Measurements from ENCODE around the gene RTP3. TPM values are rescaled to one million over a fixed set of nuclear protein-coding genes. Genes with fewer than 3 reads are reported as not detected.

The RTP3 gene
- polyA plus RNA-seq, 2 of the 4 experiments (the other 2 are of a cell fraction) = not detected

DNA sequence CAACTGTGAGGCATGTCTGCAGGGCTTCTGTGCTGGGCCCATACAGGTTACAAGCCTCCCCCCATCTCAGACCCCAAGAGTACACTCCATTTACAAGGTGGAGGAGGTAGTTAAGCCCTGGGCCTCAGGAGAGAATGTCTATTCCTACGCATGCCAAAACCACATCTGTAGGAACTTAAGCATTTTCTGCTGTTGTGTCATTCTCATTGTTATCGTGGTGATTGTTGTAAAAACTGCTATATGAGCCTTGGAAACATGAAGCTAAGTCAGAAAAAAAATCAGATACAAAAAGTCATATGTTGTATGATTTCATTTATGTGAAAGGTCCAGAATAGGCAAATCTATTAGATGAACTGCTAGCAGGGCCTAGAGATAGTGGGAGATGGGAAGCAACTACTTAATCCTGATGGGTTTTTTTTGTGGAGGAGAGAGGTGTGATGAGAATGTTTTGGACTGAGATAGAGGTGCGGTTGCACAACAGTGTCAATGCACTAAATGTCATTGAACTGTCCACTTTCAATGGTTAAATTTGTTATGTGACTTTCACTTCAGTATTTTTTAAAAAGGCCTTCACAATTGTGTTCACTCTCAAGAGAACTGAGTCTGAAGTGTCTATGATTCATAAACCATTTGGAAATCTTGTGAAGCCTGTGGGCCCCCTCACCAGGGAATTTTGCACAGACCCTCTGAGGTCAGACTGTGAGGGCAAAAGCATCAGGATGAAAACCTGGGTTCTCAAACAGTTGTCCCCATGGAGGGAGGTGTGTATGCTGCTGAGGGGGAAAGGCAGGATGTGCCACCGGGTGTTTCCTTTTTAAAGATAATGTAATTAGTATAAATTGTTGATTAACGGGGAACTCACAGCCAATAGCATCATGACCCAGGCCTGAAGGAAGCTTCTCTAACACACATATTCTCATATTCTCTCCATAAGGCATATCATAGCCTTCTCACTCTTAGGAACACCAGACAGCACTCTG lies 3.2 kb downstream of the RTP3 start:
- POLR2A ChIA-PET = no interaction called here
- DNase-seq (ENCODE audit: low read depth in 1 of 2, low spot score in 1 of 2) = no peak
- ATAC-seq = no peak
- 52% methylated on average over 5 of the region's 5 CpGs for WGBS (ENCODE audit: missing lambda C conversion rate)
- H3K9me3 ChIP-seq = no peaks in the 10 kb centered on the region
- no peak overlapping the region for H3K4me3 ChIP-seq
- no peaks in the 10 kb centered on the region for H3K4me1 ChIP-seq
- no peak for TF ChIP-seq HES2 (IDR thresholded peaks at IDR 0.05)
- TF ChIP-seq ZC3H11A (IDR thresholded peaks at IDR 0.05) = no peak
- TF ChIP-seq BHLHE40 (IDR thresholded peaks at IDR 0.05; ENCODE audit: low read depth, low read length) = no peak
- TF ChIP-seq HOXA7 (CRISPR knock-in tag; IDR thresholded peaks at IDR 0.05) = no peak
- no peak overlapping the region for H3K27ac ChIP-seq
- CTCF ChIA-PET = interaction anchor here (3.7 kb wide), 1 partner anchor 12 kb away, joined by 22 read pairs; no protein-coding TSS in a partner anchor
- FAIRE-seq = no peak
- no peak overlapping the region for H3K4me2 ChIP-seq

- POLR2A ChIA-PET = no interaction called here
- no peak for DNase-seq (ENCODE audit: low read depth in 1 of 2, low spot score in 1 of 2)
- no peak for FAIRE-seq
- ATAC-seq = no peak
- 42% methylated on average over 4 of the region's 4 CpGs for WGBS (ENCODE audit: missing lambda C conversion rate)
- Histone ChIP-seq H3K4me1 (no peaks in the 10 kb centered on the region), H3K4me2 (no peak overlapping the region), H3K4me3 (no peak overlapping the region), H3K9me3 (no peaks in the 10 kb centered on the region), H3K27ac (no peak overlapping the region)
- TF ChIP-seq, protein P1, sequence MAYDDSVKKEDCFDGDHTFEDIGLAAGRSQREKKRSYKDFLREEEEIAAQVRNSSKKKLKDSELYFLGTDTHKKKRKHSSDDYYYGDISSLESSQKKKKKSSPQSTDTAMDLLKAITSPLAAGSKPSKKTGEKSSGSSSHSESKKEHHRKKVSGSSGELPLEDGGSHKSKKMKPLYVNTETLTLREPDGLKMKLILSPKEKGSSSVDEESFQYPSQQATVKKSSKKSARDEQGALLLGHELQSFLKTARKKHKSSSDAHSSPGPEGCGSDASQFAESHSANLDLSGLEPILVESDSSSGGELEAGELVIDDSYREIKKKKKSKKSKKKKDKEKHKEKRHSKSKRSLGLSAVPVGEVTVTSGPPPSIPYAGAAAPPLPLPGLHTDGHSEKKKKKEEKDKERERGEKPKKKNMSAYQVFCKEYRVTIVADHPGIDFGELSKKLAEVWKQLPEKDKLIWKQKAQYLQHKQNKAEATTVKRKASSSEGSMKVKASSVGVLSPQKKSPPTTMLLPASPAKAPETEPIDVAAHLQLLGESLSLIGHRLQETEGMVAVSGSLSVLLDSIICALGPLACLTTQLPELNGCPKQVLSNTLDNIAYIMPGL (CRISPR knock-in tag; IDR thresholded peaks at IDR 0.05; ENCODE audit: borderline replicate concordance) = no peak
- TF ChIP-seq FOSL2 (IDR thresholded peaks at IDR 0.05) (no peak), FOSL2 (CRISPR knock-in tag; IDR thresholded peaks at IDR 0.05) (no peak), REST (IDR thresholded peaks at IDR 0.05) (no peak), TP53 (CRISPR knock-in tag; IDR thresholded peaks at IDR 0.05) (no peak), JUNB (IDR thresholded peaks at IDR 0.05) (no peak), NPAS2 (CRISPR knock-in tag; IDR thresholded peaks at IDR 0.05; ENCODE audit: borderline replicate concordance) (no peak), ZC3H11A (IDR thresholded peaks at IDR 0.05) (no peak), ATOH8 (CRISPR knock-in tag; IDR thresholded peaks at IDR 0.05; ENCODE audit: low read depth) (no peak), RARB (CRISPR knock-in tag; IDR thresholded peaks at IDR 0.05) (no peak)
- CTCF ChIA-PET = interaction anchor here (1.0 to 3.7 kb wide), 2 partner anchors 13 to 128 kb away, joined by 4 to 22 read pairs; no protein-coding TSS in a partner anchor
These were observed 3.9 kb downstream of the RTP3 start for GRCh38 chr3:46501702-46502101.

All from A549 (cell line).